Osteoblast (primary cell): ENCODE data around the gene KRTAP8-1. TPM values are rescaled to one million over a fixed set of nuclear protein-coding genes. Genes with fewer than 3 reads are reported as not detected.

Source experiments
- DNase-seq: peaks from one replicate; pipeline ENCODE4 v3.0.0; 2011; ENCODE audit warnings: low spot score, mixed read lengths; ENCODE audit not compliant: insufficient read length; ENCODE audit errors: missing footprints
- H2AFZ ChIP-seq: 2 replicates; pipeline ENCODE4 v1.6.0; 2011; ENCODE audit warnings: mild to moderate bottlenecking, low read length
- H3K27ac ChIP-seq: 2 replicates; pipeline ENCODE4 v1.5.1; 2011; ENCODE audit warnings: mild to moderate bottlenecking, low read depth, low read length, moderate library complexity
- H3K27me3 ChIP-seq: 2 replicates; pipeline ENCODE4 v1.6.0; 2012; ENCODE audit warnings: mild to moderate bottlenecking, control low read depth, inconsistent platforms, low read length, moderate library complexity; ENCODE audit not compliant: insufficient read depth
- H3K36me3 ChIP-seq: 2 replicates; pipeline ENCODE4 v1.5.1; 2011; ENCODE audit warnings: mild to moderate bottlenecking, low read length, control low read depth, moderate library complexity; ENCODE audit not compliant: insufficient read depth
- H3K4me1 ChIP-seq: 2 replicates; pipeline ENCODE4 v1.5.1; 2011; ENCODE audit warnings: mild to moderate bottlenecking, low read length, control low read depth, moderate library complexity; ENCODE audit not compliant: insufficient read depth
- H3K4me2 ChIP-seq: 2 replicates; pipeline ENCODE4 v1.6.0; 2011; ENCODE audit warnings: mild to moderate bottlenecking, low read length; ENCODE audit not compliant: insufficient read depth
- H3K4me3 ChIP-seq: fragments of 200-600 bp; sonication (generic); 3 replicates; pipeline ENCODE4 v1.5.1; 2012; ENCODE audit warnings: mild to moderate bottlenecking, low read length, inconsistent platforms; ENCODE audit not compliant: insufficient read depth
- H3K79me2 ChIP-seq: 2 replicates; pipeline ENCODE4 v1.6.0; 2012; ENCODE audit warnings: mild to moderate bottlenecking, low read length, control low read depth, inconsistent platforms; ENCODE audit not compliant: insufficient read depth
- H3K9me3 ChIP-seq: 2 replicates; pipeline ENCODE4 v1.5.1; 2011; ENCODE audit warnings: low read depth, low read length, control low read depth
- H4K20me1 ChIP-seq: 2 replicates; pipeline ENCODE4 v1.6.0; 2012; ENCODE audit warnings: mild to moderate bottlenecking, low read length, control low read depth; ENCODE audit not compliant: insufficient read depth
- CTCF ChIP-seq: IDR thresholded peaks from 2 replicates; pipeline ENCODE4 v1.5.1; 2011; ENCODE audit warnings: mild to moderate bottlenecking, low read depth, low read length, moderate library complexity; ENCODE audit errors: extremely low read depth
- small RNA-seq: library from RNA; depleted of rRNA; stranded (forward); fragments of <200 nt; gene quantifications from one replicate; pipeline ENCODE3, GENCODE V24; 2012
- total RNA-seq: library from RNA; depleted of rRNA; stranded (reverse); fragments of >200 nt; gene quantifications from 2 replicates; pipeline ENCODE4 v1.2.3, GENCODE V29; 2012

The KRTAP8-1 gene
- total RNA-seq, 1 donor: not detected

- Histone ChIP-seq H3K79me2 (no peaks in the 10 kb centered on the region), H3K27ac (no peak overlapping the region), H3K4me2 (no peak overlapping the region), H2AFZ (no peak overlapping the region), H3K9me3 (peaks cover 6% of the 10 kb centered on the region), H3K36me3 (no peaks in the 10 kb centered on the region), H4K20me1 (no peaks in the 10 kb centered on the region), H3K4me1 (no peaks in the 10 kb centered on the region), H3K4me3 (no peak overlapping the region), H3K27me3 (no peaks in the 10 kb centered on the region)
- no peak for DNase-seq
- no peak for TF ChIP-seq CTCF
Observed at GRCh38 chr21:30800605-30801004, 12.5 kb downstream of the KRTAP8-1 start.

GRCh38 chr21:30793581-30794314, 19.3 kb downstream of the KRTAP8-1 start:
- H3K27me3 ChIP-seq: no peaks in the 10 kb centered on the region
- H3K79me2 ChIP-seq: no peaks in the 10 kb centered on the region
- no peak for DNase-seq
- TF ChIP-seq CTCF: no peak
- H3K27ac ChIP-seq: no peak overlapping the region
- no peaks in the 10 kb centered on the region for H3K36me3 ChIP-seq
- H3K4me1 ChIP-seq: no peaks in the 10 kb centered on the region
- no peak overlapping the region for H3K4me2 ChIP-seq
- H2AFZ ChIP-seq: no peak overlapping the region
- H3K9me3 ChIP-seq: peaks cover 2% of the 10 kb centered on the region
- no peak overlapping the region for H3K4me3 ChIP-seq
- no peaks in the 10 kb centered on the region for H4K20me1 ChIP-seq

- H3K27ac ChIP-seq: no peak overlapping the region
- H4K20me1 ChIP-seq: no peaks in the 10 kb centered on the region
- no peaks in the 10 kb centered on the region for H3K79me2 ChIP-seq
- peaks cover 3% of the 10 kb centered on the region for H3K9me3 ChIP-seq
- H3K27me3 ChIP-seq: no peaks in the 10 kb centered on the region
- no peaks in the 10 kb centered on the region for H3K36me3 ChIP-seq
- no peak overlapping the region for H2AFZ ChIP-seq
- no peak for TF ChIP-seq CTCF
- no peak overlapping the region for H3K4me3 ChIP-seq
- no peak overlapping the region for H3K4me2 ChIP-seq
- no peaks in the 10 kb centered on the region for H3K4me1 ChIP-seq
- DNase-seq: no peak
Observed at GRCh38 chr21:30779249-30779648, 33.8 kb downstream of the KRTAP8-1 start.

GRCh38 chr21:30769724-30770431, 43.2 kb downstream of the KRTAP8-1 start:
- H3K36me3 ChIP-seq: no peaks in the 10 kb centered on the region
- H3K4me1 ChIP-seq: no peaks in the 10 kb centered on the region
- no peaks in the 10 kb centered on the region for H3K79me2 ChIP-seq
- no peaks in the 10 kb centered on the region for H3K9me3 ChIP-seq
- H2AFZ ChIP-seq: no peak overlapping the region
- no peak overlapping the region for H3K4me2 ChIP-seq
- H4K20me1 ChIP-seq: no peaks in the 10 kb centered on the region
- no peaks in the 10 kb centered on the region for H3K27me3 ChIP-seq
- no peak overlapping the region for H3K4me3 ChIP-seq
- no peak for DNase-seq
- TF ChIP-seq CTCF: no peak
- no peak overlapping the region for H3K27ac ChIP-seq

Small RNAs within 50 kb of the gene (small RNA-seq; reads per million reads assigned to genes)
- gene AP000244.1 (not detected), gene KRTAP8-2P (not detected), gene KRTAP8-3P (not detected)

Other genes starting within 250 kb of the KRTAP8-1 start
- gene KRTAP22-2, start 222.9 kb downstream of the KRTAP8-1 start, total RNA-seq: not detected in 2 replicates
- gene KRTAP6-3, start 220.8 kb downstream of the KRTAP8-1 start, total RNA-seq: not detected in 2 replicates
- gene KRTAP6-2, start 214.4 kb downstream of the KRTAP8-1 start, total RNA-seq: not detected in 2 replicates
- not detected in 2 replicates for gene KRTAP22-1, start 212.2 kb downstream of the KRTAP8-1 start, total RNA-seq
- gene KRTAP6-1, start 199.3 kb downstream of the KRTAP8-1 start, total RNA-seq: not detected in 2 replicates
- gene KRTAP20-1, start 196.8 kb downstream of the KRTAP8-1 start, total RNA-seq: not detected in 2 replicates
- gene KRTAP20-4, start 192.6 kb downstream of the KRTAP8-1 start, total RNA-seq: not detected in 2 replicates
- not detected in 2 replicates for gene KRTAP20-2, start 178.1 kb downstream of the KRTAP8-1 start, total RNA-seq
- gene KRTAP20-3, start 170.4 kb downstream of the KRTAP8-1 start, total RNA-seq: not detected in 2 replicates
- not detected in 2 replicates for gene KRTAP21-3, start 94.5 kb downstream of the KRTAP8-1 start, total RNA-seq
- gene KRTAP21-2, start 66.0 kb downstream of the KRTAP8-1 start, total RNA-seq: not detected in 2 replicates
- not detected in 2 replicates for gene KRTAP21-1, start 57.8 kb downstream of the KRTAP8-1 start, total RNA-seq
- gene KRTAP7-1, start 16.5 kb upstream of the KRTAP8-1 start, total RNA-seq: not detected in 2 replicates
- gene KRTAP11-1, start 68.3 kb upstream of the KRTAP8-1 start, total RNA-seq: not detected in 2 replicates
- gene KRTAP19-8, start 225.2 kb upstream of the KRTAP8-1 start, total RNA-seq: not detected in 2 replicates